ENCODE measurements around the gene SPAG9. TPM values are rescaled to one million over a fixed set of nuclear protein-coding genes. Genes with fewer than 3 reads are reported as not detected.
"Not testable (repeated sequence)": the region's sequence is repeated elsewhere in the genome, so short reads cannot be mapped to it uniquely, and the experiment has no call there.

SPAG9 gene
- polyA plus RNA-seq, 3 donors, result 15.9 to 43.1 (median 22.2) TPM

GRCh38 chr17:50952013-50952412 is 168.7 kb downstream of the SPAG9 start:
- no peak overlapping the region for H3K27ac ChIP-seq (ENCODE audit: low read depth, low read length)
- 31 to 42% (median 32%) methylated on average over 5 of the region's 5 CpGs for WGBS, 3 donors

GRCh38 chr17:50949989-50950877 is 170.4 kb downstream of the SPAG9 start:
- 13 to 19% (median 14%) methylated on average over 26 of the region's 26 CpGs for WGBS, 3 donors
- peak overlapping the region; percentile 28 for H3K27ac ChIP-seq (ENCODE audit: low read depth, low read length)

- peak overlapping the region; percentile 24 for H3K27ac ChIP-seq (ENCODE audit: low read depth, low read length)
- WGBS, 3 donors, result 52 to 80% (median 61%) methylated on average over 21 of the region's 21 CpGs
Observed at GRCh38 chr17:50949128-50949988, 171.3 kb downstream of the SPAG9 start.

- 88 to 91% (median 90%) methylated on average over 13 of the region's 13 CpGs for WGBS, 3 donors
- H3K27ac ChIP-seq (ENCODE audit: low read depth, low read length), result no peak overlapping the region
Observed at GRCh38 chr17:50948711-50949110, 172.0 kb downstream of the SPAG9 start.

GRCh38 chr17:50947782-50948543 is 172.7 kb downstream of the SPAG9 start:
- 50 to 61% (median 57%) methylated on average over 15 of the region's 15 CpGs for WGBS, 3 donors
- no peak overlapping the region for H3K27ac ChIP-seq (ENCODE audit: low read depth, low read length)

- 89 to 93% (median 90%) methylated on average over 19 of the region's 19 CpGs for WGBS, 3 donors
- H3K27ac ChIP-seq (ENCODE audit: low read depth, low read length), result no peak overlapping the region
Observed at GRCh38 chr17:50946891-50947781, 173.5 kb downstream of the SPAG9 start.

- H3K27ac ChIP-seq (ENCODE audit: low read depth, low read length), result no peak overlapping the region
- 92 to 95% (median 94%) methylated on average over 12 of the region's 12 CpGs for WGBS, 3 donors
Observed at GRCh38 chr17:50946223-50946890, 174.3 kb downstream of the SPAG9 start.

GRCh38 chr17:50945779-50946222 is 174.9 kb downstream of the SPAG9 start:
- 89 to 94% (median 94%) methylated on average over 3 of the region's 3 CpGs for WGBS, 3 donors
- no peak overlapping the region for H3K27ac ChIP-seq (ENCODE audit: low read depth, low read length)

GRCh38 chr17:50944902-50945720 is 175.6 kb downstream of the SPAG9 start:
- H3K27ac ChIP-seq (ENCODE audit: low read depth, low read length), result no peak overlapping the region
- 59 to 73% (median 66%) methylated on average over 18 of the region's 18 CpGs for WGBS, 3 donors

GRCh38 chr17:50944054-50944901 is 176.4 kb downstream of the SPAG9 start:
- 2 to 6% (median 6%) methylated on average over 54 to 61 of the region's 61 CpGs for WGBS, 3 donors
- no peak overlapping the region for H3K27ac ChIP-seq (ENCODE audit: low read depth, low read length)

GRCh38 chr17:50943575-50943933 is 177.1 kb downstream of the SPAG9 start:
- H3K27ac ChIP-seq (ENCODE audit: low read depth, low read length), result no peak overlapping the region
- WGBS, 3 donors, result 37 to 84% (median 81%) methylated on average over 8 of the region's 8 CpGs

GRCh38 chr17:50941676-50942048 is 179.0 kb downstream of the SPAG9 start:
- not testable (repeated sequence) for H3K27ac ChIP-seq (ENCODE audit: low read depth, low read length)
- 77 to 95% (median 95%) methylated on average over 4 of the region's 4 CpGs for WGBS, 3 donors

- no peak overlapping the region for H3K27ac ChIP-seq (ENCODE audit: low read depth, low read length)
- WGBS, 3 donors, result 77 to 92% (median 88%) methylated on average over 14 to 16 of the region's 16 CpGs
Observed at GRCh38 chr17:50939795-50940684, 180.6 kb downstream of the SPAG9 start.

- 66 to 97% (median 95%) methylated on average over 4 of the region's 4 CpGs for WGBS, 3 donors
- no peak overlapping the region for H3K27ac ChIP-seq (ENCODE audit: low read depth, low read length)
Observed at GRCh38 chr17:50939542-50939794, 181.2 kb downstream of the SPAG9 start.

Measured in adipose tissue (tissue), 3 donors.